Thyroid gland (tissue), 4 donors: ENCODE results near the gene OR52H1. TPM values are rescaled to one million over a fixed set of nuclear protein-coding genes. Genes with fewer than 3 reads are reported as not detected.

Experiments used
- DNase-seq, 2 donors: peaks; one replicate each; pipeline ENCODE4 v3.0.0-alpha.2; 2019
- H3K27ac ChIP-seq, 3 donors: fragments of 200-600 bp; sonication (generic); 1 replicate in 2 of 3; 2 replicates in 1 of 3; pipeline ENCODE4 v1.5.1; 2016 to 2019; ENCODE audit warnings: mild to moderate bottlenecking in 1 of 3, moderate library complexity in 1 of 3
- H3K27me3 ChIP-seq: fragments of 200-600 bp; sonication (generic); one replicate; pipeline ENCODE4 v1.5.1; 2019
- H3K36me3 ChIP-seq, 2 donors: fragments of 200-600 bp; sonication (generic); one replicate each; pipeline ENCODE4 v1.5.1; 2016 to 2019
- H3K4me1 ChIP-seq, 2 donors: fragments of 200-600 bp; sonication (generic); one replicate each; pipeline ENCODE4 v1.5.1; 2017 to 2019
- H3K4me3 ChIP-seq, 3 donors: fragments of 200-600 bp; sonication (generic); replicated peaks in 1 of 3; 1 replicate in 2 of 3; 2 replicates in 1 of 3; pipeline ENCODE4 v1.5.1; 2016; ENCODE audit warnings: mild to moderate bottlenecking in 1 of 3
- H3K9me3 ChIP-seq: fragments of 200-600 bp; sonication (generic); one replicate; pipeline ENCODE4 v1.5.1; 2017
- CTCF ChIP-seq, 6 experiments: fragments of 200-600 bp in 3 of 6; fragments of 450-650 bp in 3 of 6; sonication (generic) in 3 of 6; IDR thresholded peaks; one replicate each; pipeline ENCODE4 v1.5.1; 2016 to 2019; ENCODE audit warnings: antibody characterized with exemption in 6 of 6, mild to moderate bottlenecking in 2 of 6, inconsistent platforms in 1 of 6, moderate library complexity in 1 of 6
- POLR2A ChIP-seq, 2 donors: fragments of 450-650 bp; IDR thresholded peaks; one replicate each; pipeline ENCODE4 v1.6.1; 2017; ENCODE audit warnings: antibody characterized with exemption in 2 of 2, mild to moderate bottlenecking in 2 of 2, moderate library complexity in 1 of 2
- WGBS, 2 donors: methylation state at CpG; one replicate each; pipeline ENCODE4 v1.1.5; 2017; 5-methylcytosine and 5-hydroxymethylcytosine counted together
- intact Hi-C: fragments of 100-400 bp; cut with DNase I; formaldehyde crosslinking; loops from one replicate; pipeline ENCODE4 v1.15.1; 2023
- total RNA-seq, 4 donors: library from RNA; depleted of rRNA; stranded (reverse); fragments of >200 nt; gene quantifications; one replicate each; pipeline ENCODE4 v1.2.3, GENCODE V29; 2016

OR52H1 gene
- total RNA-seq, 4 donors from 2014 or later, result 0.78 to 2.8 (median 1.1) TPM

DNA sequence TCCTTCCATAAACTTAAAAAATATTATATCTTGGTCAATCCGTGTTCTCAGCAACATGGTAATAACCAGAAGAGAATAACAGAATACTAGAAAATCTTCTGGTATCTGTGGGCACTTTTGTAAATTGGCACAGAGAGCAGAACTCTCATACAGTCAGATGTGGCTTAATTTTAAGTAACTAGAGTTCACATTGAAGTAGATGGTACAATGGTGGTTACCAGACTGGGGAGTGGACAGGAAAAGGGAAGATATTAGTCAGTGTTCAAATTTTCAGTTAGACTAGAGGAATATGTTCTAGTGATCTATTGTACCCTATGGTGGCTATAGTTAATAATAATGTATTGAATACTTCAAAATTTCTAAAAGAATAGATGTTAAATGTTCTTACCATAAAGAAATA is 6.9 kb downstream of the OR52H1 start:
- Histone ChIP-seq H3K9me3 (no peaks in the 10 kb centered on the region), H3K4me3 (no peak overlapping the region), H3K27me3 (no peaks in the 10 kb centered on the region), H3K36me3 (no peaks in the 10 kb centered on the region), H3K27ac (no peak overlapping the region), H3K4me1 (no peaks in the 10 kb centered on the region)
- 30 to 48% methylated on average over 1 of the region's 1 CpG for WGBS, 2 donors
- DNase-seq, result no peak
- no peak for TF ChIP-seq POLR2A (IDR thresholded peaks at IDR 0.05)
- no peak for TF ChIP-seq CTCF (IDR thresholded peaks at IDR 0.05)
- intact Hi-C loops, result no loop called here

GRCh38 chr11:5536482-5536881 is 11.9 kb downstream of the OR52H1 start:
- Histone ChIP-seq H3K27ac (no peak overlapping the region), H3K9me3 (no peaks in the 10 kb centered on the region), H3K36me3 (no peaks in the 10 kb centered on the region), H3K27me3 (no peaks in the 10 kb centered on the region), H3K4me1 (no peaks in the 10 kb centered on the region), H3K4me3 (no peak overlapping the region)
- TF ChIP-seq CTCF (IDR thresholded peaks at IDR 0.05), result no peak
- no peak for TF ChIP-seq POLR2A (IDR thresholded peaks at IDR 0.05)
- no peak for DNase-seq
- intact Hi-C loops, result no loop called here

DNA sequence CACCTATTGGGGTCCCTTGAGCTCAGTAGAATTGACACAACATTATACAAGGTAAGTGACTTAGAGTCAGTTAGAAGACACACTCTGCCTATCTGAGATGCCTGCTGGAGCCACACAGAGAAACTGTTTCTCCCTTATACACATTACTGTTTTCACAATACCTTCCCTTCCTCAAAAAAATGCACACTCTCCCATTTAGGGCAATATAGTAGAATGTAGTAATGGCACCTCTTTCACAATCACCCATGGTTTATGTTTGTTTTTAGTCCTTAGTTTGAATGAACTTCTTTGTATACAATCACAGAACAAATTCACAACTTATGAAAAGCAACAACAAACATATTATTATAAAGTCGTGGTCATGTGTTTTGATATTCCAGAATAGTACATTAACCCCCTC is 14.3 kb downstream of the OR52H1 start:
- Histone ChIP-seq H3K9me3 (no peaks in the 10 kb centered on the region), H3K36me3 (no peaks in the 10 kb centered on the region), H3K4me1 (no peaks in the 10 kb centered on the region), H3K27ac (no peak overlapping the region), H3K4me3 (no peak overlapping the region), H3K27me3 (no peaks in the 10 kb centered on the region)
- no peak for TF ChIP-seq POLR2A (IDR thresholded peaks at IDR 0.05)
- WGBS, 2 donors, result 67 to 84% methylated on average over 1 of the region's 1 CpG
- DNase-seq, result no peak
- intact Hi-C loops, result no loop called here

DNA sequence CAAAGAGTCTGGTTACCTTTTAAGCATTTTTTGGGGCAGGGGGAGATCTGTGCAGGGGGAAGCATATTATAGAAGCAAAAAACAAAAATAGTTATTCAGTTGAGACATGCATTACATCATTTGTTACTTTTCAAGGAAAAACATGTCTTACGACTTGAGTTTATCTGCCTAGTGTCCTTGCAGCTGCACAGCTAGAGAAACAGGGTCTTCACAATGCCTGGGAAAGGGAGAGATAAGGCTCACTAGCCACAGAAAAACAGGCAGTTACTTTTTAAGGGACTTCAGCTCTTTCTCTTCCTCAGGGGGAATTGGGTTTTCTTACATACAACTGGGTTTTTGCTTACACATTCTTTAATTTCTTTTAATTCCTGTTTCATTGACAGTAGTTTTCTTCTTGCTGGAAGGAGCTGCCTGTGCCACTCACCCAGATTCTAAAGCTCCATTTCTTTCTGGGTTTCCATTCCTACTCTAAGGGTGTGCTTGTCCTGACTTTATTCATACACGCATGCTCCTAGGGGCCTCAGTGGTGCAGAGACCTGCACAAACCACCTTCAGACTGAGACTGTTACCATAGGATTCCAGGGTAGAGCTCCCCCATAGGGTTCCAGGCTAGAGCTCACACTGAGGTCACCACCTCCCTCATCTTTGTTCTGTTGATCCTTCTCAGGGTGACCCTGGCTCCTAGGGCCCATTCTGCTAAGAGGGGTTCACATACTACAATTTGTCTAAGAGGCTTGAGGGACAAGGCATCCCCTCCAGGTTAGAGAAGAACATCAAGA is 17.1 kb downstream of the OR52H1 start:
- DNase-seq, result no peak
- H3K9me3 ChIP-seq, result no peaks in the 10 kb centered on the region
- TF ChIP-seq CTCF (IDR thresholded peaks at IDR 0.05) (no peak), POLR2A (IDR thresholded peaks at IDR 0.05) (no peak)
- H3K4me1 ChIP-seq, result no peaks in the 10 kb centered on the region
- no peak overlapping the region for H3K4me3 ChIP-seq
- no peak overlapping the region for H3K27ac ChIP-seq
- intact Hi-C loops, result no loop called here
- no peaks in the 10 kb centered on the region for H3K36me3 ChIP-seq
- H3K27me3 ChIP-seq, result no peaks in the 10 kb centered on the region
- WGBS, 2 donors, result 80 to 85% methylated on average over 2 of the region's 2 CpGs

- no peak for TF ChIP-seq CTCF (IDR thresholded peaks at IDR 0.05)
- no peak for TF ChIP-seq POLR2A (IDR thresholded peaks at IDR 0.05)
- intact Hi-C loops, result no loop called here
- Histone ChIP-seq H3K27ac (no peak overlapping the region), H3K9me3 (no peaks in the 10 kb centered on the region), H3K36me3 (no peaks in the 10 kb centered on the region), H3K4me3 (no peak overlapping the region), H3K4me1 (no peaks in the 10 kb centered on the region), H3K27me3 (no peaks in the 10 kb centered on the region)
- 39 to 63% methylated on average over 1 of the region's 1 CpG for whole genome bisulfite sequencing, 2 donors
- no peak for DNase-seq
Observed at GRCh38 chr11:5528495-5528894, 19.8 kb downstream of the OR52H1 start.
